Esophagus muscularis mucosa (tissue), 4 donors: ENCODE results near the gene GSTM2. TPM values are rescaled to one million over a fixed set of nuclear protein-coding genes. Genes with fewer than 3 reads are reported as not detected.

Experiments used
- DNase-seq: peaks from one replicate; pipeline ENCODE4 v3.0.0-alpha.2; 2017; ENCODE audit errors: extremely low spot score
- H3K27ac ChIP-seq, 4 donors: fragments of 200-600 bp; sonication (generic); replicated peaks in 1 of 4; 1 replicate in 3 of 4; 2 replicates in 1 of 4; pipeline ENCODE4 v1.5.1; 2016 to 2019; ENCODE audit warnings: mild to moderate bottlenecking in 1 of 4
- H3K27me3 ChIP-seq, 4 donors: fragments of 200-600 bp; sonication (generic); one replicate each; pipeline versions ENCODE4 v1.5.1 to v1.6.0; 2016 to 2019
- H3K36me3 ChIP-seq, 4 donors: fragments of 200-600 bp; sonication (generic); one replicate each; pipeline ENCODE4 v1.5.1; 2016 to 2019
- H3K4me1 ChIP-seq, 4 donors: fragments of 200-600 bp; sonication (generic); one replicate each; pipeline ENCODE4 v1.5.1; 2016 to 2019
- H3K4me3 ChIP-seq, 4 donors: fragments of 200-600 bp; sonication (generic); 1 replicate in 2 of 4; 2 replicates in 2 of 4; pipeline ENCODE4 v1.5.1; 2016 to 2019; ENCODE audit warnings: mild to moderate bottlenecking in 4 of 4, moderate library complexity in 1 of 4
- H3K9me3 ChIP-seq, 4 donors: fragments of 200-600 bp; sonication (generic); 1 replicate in 3 of 4; 2 replicates in 1 of 4; pipeline ENCODE4 v1.5.1; 2016 to 2019
- EP300 ChIP-seq: sonication (generic); formaldehyde crosslinking; IDR thresholded peaks from one replicate; pipeline ENCODE4 v1.6.1; 2017; ENCODE audit warnings: antibody characterized with exemption
- POLR2A ChIP-seq: fragments of 450-650 bp; IDR thresholded peaks from one replicate; pipeline ENCODE4 v1.6.1; 2017; ENCODE audit warnings: antibody characterized with exemption, moderate library complexity, mild to moderate bottlenecking, low read depth
- POLR2AphosphoS5 ChIP-seq, 2 donors: sonication (generic); formaldehyde crosslinking; IDR thresholded peaks; one replicate each; pipeline ENCODE4 v1.6.1; 2017; ENCODE audit warnings: antibody characterized with exemption in 2 of 2
- WGBS: methylation state at CpG from one replicate; pipeline ENCODE4 v1.1.5; 2018; 5-methylcytosine and 5-hydroxymethylcytosine counted together
- intact Hi-C: fragments of 100-400 bp; cut with DNase I; formaldehyde crosslinking; loops from one replicate; pipeline ENCODE4 v1.15.1; 2023
- total RNA-seq, 4 donors: library from RNA; depleted of rRNA; stranded (reverse); fragments of >200 nt; gene quantifications; one replicate each; pipeline versions ENCODE4 v1.1.0 to v1.2.1, GENCODE V29; 2016
- TF ChIP-seq, protein P1 (sequence below), 3 experiments: fragments of 200-600 bp in 2 of 3; fragments of 450-650 bp in 1 of 3; sonication (generic) in 2 of 3; IDR thresholded peaks; one replicate each; pipeline ENCODE4 v1.5.1; 2017 to 2019; ENCODE audit warnings: antibody characterized with exemption in 3 of 3, mild to moderate bottlenecking in 2 of 3, moderate library complexity in 1 of 3

The GSTM2 gene
- total RNA-seq, 4 donors from 2014 or later, result 19.9 to 59.0 (median 39.3) TPM

- no peak overlapping the region for H3K27ac ChIP-seq
- TF ChIP-seq POLR2AphosphoS5 (IDR thresholded peaks at IDR 0.05), result no peak
- TF ChIP-seq POLR2A, result no peak
- H3K9me3 ChIP-seq, result no peaks in the 10 kb centered on the region
- no peaks in the 10 kb centered on the region for H3K27me3 ChIP-seq
- intact Hi-C loops, result no loop called here
- 86% methylated on average over 6 of the region's 6 CpGs for WGBS
- H3K36me3 ChIP-seq, result peaks cover 4 to 22% (median 19%) of the 10 kb centered on the region in 4 donors
- peaks cover 9 to 35% (median 23%) of the 10 kb centered on the region in 4 donors for H3K4me1 ChIP-seq
- H3K4me3 ChIP-seq, result no peak overlapping the region
- peak; percentile 89 for DNase-seq
These were observed 33.6 kb upstream of the GSTM2 start for GRCh38 chr1:109634292-109634691.

DNA sequence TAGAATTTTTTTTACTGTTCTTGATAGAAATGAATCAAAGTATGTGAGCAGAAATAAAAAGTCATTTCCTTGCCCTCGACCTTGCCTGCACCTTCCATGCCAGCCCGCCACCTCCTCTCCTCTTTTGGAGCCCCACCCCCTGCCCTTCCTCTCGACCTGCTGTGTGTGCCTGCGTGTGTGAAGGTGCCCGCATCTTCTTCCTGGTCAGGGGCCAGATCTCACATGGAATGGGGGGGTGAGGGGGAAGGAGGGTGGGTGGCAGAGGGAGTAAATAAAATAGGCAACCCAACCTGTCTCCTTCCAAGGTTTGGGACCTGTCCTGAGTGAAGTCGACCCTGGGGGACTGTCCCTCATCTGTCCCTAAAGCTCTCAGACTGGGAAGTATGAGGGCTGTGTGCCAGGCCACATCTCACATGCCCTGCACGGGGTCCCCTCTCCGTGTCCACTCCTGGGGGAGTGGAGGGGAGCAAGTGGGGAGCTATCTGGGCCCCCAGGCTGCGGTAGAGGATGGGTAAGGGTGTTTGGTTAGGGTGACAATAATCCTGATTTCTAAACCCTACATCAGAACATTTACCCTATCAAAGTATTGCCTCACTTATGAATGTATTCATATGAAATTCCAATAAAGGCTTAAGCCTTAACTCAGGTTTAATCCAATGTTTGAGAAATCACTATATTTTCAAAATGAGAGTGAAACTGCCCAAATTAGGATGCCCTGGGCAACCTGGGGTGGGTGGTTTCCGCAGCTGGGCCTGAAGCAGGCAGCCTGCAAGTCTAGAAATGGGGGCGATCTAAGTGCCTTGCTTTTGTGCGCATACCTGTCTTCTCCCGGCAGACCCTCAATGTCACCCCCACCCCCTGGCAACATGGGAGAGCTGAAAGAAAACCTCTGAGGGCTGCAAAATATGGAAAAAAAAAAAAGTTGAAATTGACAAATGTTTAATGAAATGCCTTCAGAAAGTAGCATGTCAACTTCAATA, 32.8 kb upstream of the GSTM2 start:
- Histone ChIP-seq H3K27me3 (no peaks in the 10 kb centered on the region), H3K4me1 (peaks cover 9 to 38% (median 23%) of the 10 kb centered on the region in 4 donors), H3K36me3 (peaks cover 0 to 15% (median 13%) of the 10 kb centered on the region in 4 donors), H3K9me3 (no peaks in the 10 kb centered on the region), H3K27ac (no peak overlapping the region), H3K4me3 (no peak overlapping the region)
- DNase-seq, result peak; percentile 60
- TF ChIP-seq POLR2AphosphoS5 (IDR thresholded peaks at IDR 0.05) (no peak), POLR2A (no peak), EP300 (no peak)
- TF ChIP-seq, protein P1, sequence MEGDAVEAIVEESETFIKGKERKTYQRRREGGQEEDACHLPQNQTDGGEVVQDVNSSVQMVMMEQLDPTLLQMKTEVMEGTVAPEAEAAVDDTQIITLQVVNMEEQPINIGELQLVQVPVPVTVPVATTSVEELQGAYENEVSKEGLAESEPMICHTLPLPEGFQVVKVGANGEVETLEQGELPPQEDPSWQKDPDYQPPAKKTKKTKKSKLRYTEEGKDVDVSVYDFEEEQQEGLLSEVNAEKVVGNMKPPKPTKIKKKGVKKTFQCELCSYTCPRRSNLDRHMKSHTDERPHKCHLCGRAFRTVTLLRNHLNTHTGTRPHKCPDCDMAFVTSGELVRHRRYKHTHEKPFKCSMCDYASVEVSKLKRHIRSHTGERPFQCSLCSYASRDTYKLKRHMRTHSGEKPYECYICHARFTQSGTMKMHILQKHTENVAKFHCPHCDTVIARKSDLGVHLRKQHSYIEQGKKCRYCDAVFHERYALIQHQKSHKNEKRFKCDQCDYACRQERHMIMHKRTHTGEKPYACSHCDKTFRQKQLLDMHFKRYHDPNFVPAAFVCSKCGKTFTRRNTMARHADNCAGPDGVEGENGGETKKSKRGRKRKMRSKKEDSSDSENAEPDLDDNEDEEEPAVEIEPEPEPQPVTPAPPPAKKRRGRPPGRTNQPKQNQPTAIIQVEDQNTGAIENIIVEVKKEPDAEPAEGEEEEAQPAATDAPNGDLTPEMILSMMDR (IDR thresholded peaks at IDR 0.05), result no peak
- intact Hi-C loops, result no loop called here
- WGBS, result 66% methylated on average over 13 of the region's 13 CpGs

- no peak overlapping the region for H3K27ac ChIP-seq
These were observed 32.0 kb upstream of the GSTM2 start for GRCh38 chr1:109635862-109636200.

DNA sequence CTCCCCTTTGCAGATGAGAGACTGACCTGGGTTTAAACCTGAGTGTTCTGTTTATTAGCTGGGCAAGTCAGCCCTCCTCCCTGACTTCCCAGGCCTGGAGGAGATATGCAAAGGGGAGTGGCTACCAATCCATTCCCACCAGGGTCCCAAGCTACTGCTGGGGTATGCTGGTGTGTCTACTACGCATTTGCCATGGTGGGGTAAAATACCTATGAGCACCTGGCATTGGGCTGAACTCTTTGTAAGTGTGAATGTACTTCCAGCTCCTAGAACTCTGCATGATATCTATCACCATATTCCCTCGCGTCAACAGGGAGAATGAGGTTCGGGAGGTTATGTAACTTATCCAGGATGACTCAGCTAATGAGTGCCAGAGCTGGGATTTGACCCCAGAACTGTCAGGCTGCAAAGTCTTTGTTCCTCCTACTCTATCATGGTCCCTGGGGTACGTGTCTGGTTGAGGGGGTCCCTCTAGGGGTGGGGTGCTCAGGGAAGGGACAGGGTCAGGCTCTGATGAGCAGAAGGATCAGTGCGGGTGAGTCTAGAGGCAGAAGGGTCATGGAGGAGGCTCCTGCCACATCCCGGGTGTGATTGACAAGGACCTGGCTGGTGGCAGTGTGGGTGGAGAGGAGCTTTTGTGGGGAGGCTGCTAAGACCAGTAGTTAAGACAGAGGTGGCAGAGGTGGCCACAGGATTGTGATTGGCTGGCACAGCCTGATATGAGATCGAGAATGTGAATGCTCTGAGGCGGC, 31.5 kb upstream of the GSTM2 start:
- intact Hi-C loops, result no loop called here
- Histone ChIP-seq H3K27me3 (no peaks in the 10 kb centered on the region), H3K36me3 (peaks cover 0 to 6% (median 4%) of the 10 kb centered on the region in 4 donors), H3K27ac (no peak overlapping the region), H3K9me3 (no peaks in the 10 kb centered on the region), H3K4me3 (no peak overlapping the region), H3K4me1 (peaks cover 9 to 39% (median 23%) of the 10 kb centered on the region in 4 donors)
- DNase-seq, result peak; percentile 89
- 66% methylated on average over 8 of the region's 9 CpGs for WGBS
- TF ChIP-seq, protein P1 (IDR thresholded peaks at IDR 0.05), result no peak
- TF ChIP-seq POLR2AphosphoS5 (IDR thresholded peaks at IDR 0.05) (no peak), POLR2A (no peak), EP300 (no peak)

More at GRCh38 chr1:109635862-109636200, 32.0 kb upstream of the GSTM2 start:
- Histone ChIP-seq H3K36me3 (peaks cover 0 to 11% (median 9%) of the 10 kb centered on the region in 4 donors), H3K4me3 (no peak overlapping the region), H3K9me3 (no peaks in the 10 kb centered on the region), H3K4me1 (peaks cover 9 to 42% (median 23%) of the 10 kb centered on the region in 4 donors), H3K27me3 (no peaks in the 10 kb centered on the region)
- no peak for TF ChIP-seq EP300
- TF ChIP-seq POLR2A, result no peak
- TF ChIP-seq POLR2AphosphoS5 (IDR thresholded peaks at IDR 0.05), result no peak
- TF ChIP-seq, protein P1 (IDR thresholded peaks at IDR 0.05), result no peak
- intact Hi-C loops, result no loop called here
- 80% methylated on average over 2 of the region's 2 CpGs for WGBS
- DNase-seq, result peak; percentile 31

DNA sequence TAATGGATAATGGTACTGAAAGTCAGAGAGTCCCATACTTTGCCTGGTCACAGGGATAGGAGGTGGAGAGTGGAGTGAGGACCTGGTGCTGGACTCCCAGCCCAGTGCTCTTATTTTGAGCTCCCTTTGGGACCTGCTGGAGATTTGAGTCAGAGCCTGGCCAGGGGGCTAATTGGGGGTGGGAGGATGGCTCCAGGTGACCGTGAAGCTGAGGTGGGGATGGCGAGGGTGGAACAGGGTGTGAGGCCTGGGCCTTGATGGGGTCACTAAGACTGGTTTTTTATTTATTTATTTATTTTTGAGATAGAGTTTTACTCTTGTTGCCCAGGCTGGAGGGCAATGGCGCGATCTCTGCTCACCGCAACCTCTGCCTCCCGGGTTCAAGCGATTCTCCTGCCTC, 30.4 kb upstream of the GSTM2 start:
- TF ChIP-seq POLR2AphosphoS5 (IDR thresholded peaks at IDR 0.05), result no peak
- DNase-seq, result peak; percentile 60

More for the DNA sequence above, 30.4 kb upstream of the GSTM2 start:
- no peak overlapping the region for H3K27ac ChIP-seq
- no peaks in the 10 kb centered on the region for H3K27me3 ChIP-seq
- no peaks in the 10 kb centered on the region for H3K36me3 ChIP-seq
- no peak overlapping the region for H3K4me3 ChIP-seq
- intact Hi-C loops, result no loop called here
- H3K9me3 ChIP-seq, result no peaks in the 10 kb centered on the region
- 95% methylated on average over 5 of the region's 7 CpGs for WGBS
- peaks cover 9 to 29% (median 22%) of the 10 kb centered on the region in 4 donors for H3K4me1 ChIP-seq
